Urothelium cell line (cell line): ENCODE data around the gene ZNF587B.
"Not testable (repeated sequence)": the region's sequence is repeated elsewhere in the genome, so short reads cannot be mapped to it uniquely, and the experiment has no call there.

Experiments used
- DNase-seq: peaks from one replicate; pipeline ENCODE4 v3.0.0; 2011; ENCODE audit warnings: low spot score, mixed read lengths
- FAIRE-seq: peaks from 2 replicates; lab custom pipeline; 2011; peaks lifted over from hg19 to GRCh38; lab: Jason Lieb, UNC

Gene ZNF587B

DNA sequence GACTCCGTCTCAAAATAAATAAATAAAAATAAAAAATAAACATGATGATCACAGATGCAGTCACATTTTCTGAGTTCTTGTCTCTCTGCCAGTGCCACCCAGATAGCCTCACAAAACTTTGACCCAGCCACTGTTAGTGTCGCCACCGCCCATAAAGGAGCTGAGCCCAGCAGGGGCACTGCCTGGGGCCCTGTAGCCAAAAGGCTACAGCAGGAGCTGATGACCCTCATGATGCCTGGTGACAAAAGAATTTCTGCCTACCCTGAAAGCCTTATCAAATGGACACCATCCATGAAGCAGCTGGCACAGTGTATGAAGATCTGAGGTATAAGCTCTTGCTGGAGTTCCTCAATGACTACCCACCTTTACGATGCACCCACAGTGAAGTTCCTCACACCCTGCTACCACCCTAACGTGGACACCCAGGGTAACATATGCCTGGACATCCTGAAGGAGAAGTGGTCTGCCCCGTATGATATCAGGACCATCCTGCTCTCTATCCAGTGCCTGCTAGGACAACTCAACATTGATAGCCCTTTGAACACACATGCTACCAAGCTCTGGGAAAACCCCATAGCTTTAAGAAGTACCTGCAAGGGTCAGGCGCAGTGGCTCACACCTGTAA, 37.9 kb downstream of the ZNF587B start:
- DNase-seq, result no peak
- FAIRE-seq, result no peak

DNA sequence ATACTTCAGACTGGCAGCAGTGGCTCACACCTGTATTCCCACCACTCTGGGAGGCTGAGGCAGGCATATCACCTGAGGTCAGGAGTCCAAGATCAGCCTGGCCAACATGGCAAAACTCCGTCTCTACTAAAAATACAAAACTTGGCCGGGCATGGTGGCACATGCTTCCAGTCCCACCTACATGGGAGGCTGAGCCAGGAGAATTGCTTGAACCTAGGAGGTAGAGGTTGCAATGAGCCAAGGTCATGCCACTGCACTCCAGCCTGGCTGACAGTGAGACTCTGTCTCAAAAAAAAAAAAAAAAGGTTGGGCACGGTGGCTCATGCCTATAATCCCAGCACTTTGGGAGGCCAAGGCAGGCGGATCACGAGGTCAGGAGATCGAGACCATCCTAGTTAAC, 39.6 kb downstream of the ZNF587B start:
- DNase-seq, FAIRE-seq: not testable (repeated sequence)

DNA sequence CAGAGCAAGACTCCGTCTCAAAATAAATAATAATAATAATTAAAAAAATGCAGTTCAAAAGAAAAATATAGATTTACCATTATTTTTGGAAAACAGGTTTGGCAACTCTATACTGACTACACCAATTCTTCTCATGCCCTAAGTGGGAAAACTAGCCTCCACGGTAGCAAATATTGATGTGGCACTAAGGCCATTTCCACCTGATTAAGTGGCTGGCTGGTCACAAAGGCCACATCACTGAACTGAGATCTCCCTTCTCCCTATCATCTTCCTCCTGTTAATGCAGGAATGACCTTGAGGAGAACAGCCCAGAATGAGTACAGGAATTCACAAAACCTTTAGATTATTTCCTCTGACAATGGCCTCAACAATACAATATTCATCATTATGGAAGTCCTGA, 40.1 kb downstream of the ZNF587B start:
- DNase-seq (no peak), FAIRE-seq (no peak)

DNA sequence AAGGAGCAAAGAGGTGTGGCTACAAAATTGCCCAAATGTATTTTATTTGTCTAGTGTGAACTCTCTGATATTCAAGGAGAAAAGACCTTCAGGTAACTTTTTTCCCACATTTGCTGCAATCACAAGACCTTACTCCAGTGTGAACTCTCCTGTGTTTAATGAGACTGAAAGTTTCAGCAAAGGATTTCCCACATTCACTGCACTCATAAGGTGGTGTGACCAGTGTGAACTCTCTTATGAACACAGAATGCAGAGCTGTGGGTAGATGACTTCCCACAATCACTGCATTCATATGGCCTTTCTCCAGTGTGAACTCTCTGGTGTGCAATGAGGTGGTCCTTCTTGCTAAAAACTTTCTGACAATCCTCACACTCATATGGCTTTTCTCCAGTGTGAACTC, 42.4 kb downstream of the ZNF587B start:
- FAIRE-seq (no peak), DNase-seq (no peak)

DNA sequence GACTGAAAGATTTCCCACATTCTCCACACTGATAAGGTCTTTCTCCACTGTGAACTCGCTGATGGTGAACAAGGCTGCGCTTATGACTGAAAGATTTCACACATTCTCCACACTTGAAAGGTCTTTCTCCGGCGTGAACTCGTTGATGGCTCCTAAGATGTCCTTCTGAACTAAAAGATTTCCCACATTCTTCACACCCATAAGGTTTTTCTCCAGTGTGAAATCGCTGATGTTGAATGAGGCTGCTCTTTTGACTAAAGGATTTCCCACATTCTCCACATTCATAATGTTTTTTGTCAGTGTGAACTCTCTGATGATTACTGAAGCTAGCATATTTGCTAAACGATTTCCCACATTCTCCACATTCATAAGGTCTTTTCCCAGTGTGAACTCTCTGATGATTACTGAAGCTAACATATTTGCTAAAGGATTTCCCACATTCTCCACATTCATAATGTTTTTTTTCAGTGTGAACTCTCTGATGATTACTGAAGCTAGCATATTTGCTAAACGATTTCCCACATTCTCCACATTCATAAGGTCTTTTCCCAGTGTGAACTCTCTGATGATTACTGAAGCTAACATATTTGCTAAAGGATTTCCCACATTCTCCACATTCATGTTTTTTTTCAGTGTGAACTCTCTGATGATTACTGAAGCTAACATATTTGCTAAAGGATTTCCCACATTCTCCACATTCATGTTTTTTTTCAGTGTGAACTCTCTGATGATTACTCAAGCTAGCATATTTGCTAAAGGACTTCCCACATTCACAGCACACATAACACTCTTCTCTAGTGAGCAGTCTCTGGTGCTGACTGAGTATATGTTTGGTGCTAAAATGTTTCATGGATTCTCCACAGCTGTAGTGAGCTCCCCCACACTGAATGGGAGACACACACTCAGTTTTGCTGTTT, 44.0 kb downstream of the ZNF587B start:
- not testable (repeated sequence) for DNase-seq, FAIRE-seq

DNA sequence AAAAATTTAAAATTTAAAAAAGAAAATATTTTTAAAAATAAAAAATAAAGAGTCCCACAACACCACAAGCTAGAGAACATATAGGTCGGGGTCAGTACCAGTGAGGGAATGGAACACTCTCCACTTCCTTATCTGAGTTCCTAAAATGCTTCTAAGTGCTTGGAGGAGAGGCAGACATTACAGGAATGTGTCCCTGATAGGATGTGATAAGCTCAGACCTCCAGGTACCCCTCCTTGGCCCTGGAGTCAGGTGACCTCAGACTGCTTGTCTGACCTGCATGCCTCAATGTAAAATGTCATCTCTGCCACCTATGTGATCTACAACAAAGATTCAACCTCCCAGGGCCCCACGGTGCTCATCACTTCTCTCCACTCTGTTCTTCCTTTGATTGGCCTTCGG, 55.9 kb downstream of the ZNF587B start:
- FAIRE-seq (no peak), DNase-seq (no peak)

DNA sequence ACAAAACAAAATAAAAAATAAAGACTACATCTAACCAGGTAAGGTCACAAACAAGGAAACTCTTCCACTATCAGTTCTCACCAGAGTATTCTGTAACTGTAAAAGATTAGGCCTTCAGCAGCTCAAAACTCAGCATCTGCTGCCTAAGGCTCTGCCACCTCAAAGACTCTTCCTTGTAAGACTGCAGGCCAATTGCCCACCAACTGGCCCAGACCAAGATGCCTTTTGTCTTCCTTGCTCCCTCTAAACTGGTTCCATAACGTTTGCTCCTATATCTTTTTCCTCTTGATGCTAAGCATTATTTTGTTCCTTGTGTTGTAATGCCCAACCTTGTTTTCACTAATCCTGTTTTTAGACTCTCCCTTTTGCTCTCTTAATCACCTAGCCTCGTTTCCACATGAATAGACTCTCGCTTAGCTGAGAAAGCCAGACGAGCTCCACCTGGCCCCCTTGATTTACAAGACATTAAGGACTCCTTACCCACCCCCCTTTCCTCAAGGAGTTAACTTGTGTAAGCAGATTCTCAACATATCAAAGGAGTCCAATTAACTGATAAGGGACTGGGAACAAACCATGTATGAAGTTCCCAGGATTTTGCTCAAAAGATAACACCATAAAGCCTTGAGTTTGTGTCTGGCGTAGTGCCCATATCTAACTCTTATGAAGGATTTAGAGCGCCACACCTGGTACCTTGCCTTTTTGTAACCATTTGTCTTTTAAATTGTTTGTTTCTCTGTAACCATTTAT, 57.3 kb downstream of the ZNF587B start:
- no peak for FAIRE-seq
- no peak for DNase-seq

DNA sequence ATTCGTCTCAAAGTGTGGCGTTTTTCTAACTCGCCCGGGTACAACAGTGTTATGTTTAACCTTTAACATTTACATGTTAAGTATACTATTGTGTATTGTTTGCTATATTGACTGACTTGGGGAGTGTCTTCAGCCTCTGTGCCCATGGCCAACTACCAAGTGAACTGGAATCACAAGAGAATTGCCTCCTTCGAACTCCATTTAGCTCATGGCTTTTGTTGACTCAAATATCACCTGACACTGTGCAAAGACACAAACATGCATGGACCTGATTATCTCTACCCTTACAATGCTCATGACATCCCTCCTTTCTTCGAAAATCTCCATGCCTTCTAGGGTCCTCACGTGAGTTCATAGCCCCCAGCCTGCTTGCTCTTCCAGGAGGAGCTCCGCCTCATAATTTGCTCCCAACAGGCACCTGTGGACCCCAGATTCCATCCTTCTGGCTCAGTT, 58.0 kb downstream of the ZNF587B start:
- no peak for DNase-seq

DNA sequence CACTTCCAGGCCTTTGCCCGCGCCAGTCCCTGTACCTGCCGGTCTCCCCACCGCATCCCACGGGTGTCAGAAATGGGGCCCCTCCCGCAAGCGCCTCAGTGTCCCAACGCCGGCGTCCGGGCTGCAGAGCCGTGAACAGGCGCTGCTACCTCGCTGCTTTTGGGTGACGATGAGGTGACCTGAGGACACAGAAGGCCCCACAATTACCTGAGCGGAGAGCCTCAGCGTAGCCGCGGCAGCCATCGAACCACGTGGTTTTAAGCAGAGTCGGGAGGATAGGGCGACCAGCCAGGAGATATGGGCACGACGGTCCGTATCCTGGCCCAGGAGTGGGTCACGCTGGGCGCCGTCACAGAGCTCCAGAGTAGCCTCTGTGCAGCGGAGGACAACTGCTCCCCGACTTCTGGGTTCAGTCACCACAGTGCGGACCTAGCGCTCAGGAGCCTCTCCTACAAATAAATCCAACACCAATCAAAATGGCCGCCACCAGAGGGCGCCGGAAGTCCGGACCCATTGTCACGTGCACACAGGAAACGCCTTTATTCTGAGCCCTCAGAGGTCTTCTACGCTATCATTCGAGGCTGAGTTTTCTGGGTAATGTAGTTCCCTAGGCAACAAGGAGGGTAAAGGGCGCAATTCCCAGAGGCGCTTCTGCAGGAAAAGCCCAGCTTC, 58.6 kb downstream of the ZNF587B start, which contains the start of gene ZNF814:
ZNF814 (minus strand) TSS at position 478 of the 672 bp plus-strand sequence; CDS start at position 243, 235 bp downstream.
- no peak for FAIRE-seq

More for the DNA sequence above, 58.0 kb downstream of the ZNF587B start:
- FAIRE-seq, result no peak

DNA sequence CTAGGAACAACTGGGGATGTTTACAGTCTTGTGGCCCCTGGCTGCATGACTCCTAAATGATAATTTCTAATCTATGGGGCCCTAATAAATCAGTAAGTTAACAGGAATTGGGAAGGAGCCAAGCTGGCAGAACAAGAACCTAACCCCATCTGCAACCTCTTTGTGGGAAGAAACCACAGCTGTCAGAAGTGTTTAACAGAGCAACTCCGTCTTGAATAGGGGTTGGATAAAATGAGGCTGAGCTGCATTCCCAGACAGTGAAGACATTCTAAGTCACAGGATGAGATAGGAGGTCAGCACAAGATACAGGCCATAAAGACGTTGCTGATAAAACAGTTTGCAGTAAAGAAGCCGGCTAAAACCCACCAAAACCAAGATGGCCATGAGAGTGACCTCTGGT, 60.6 kb downstream of the ZNF587B start:
- DNase-seq, result peak; percentile 44
- FAIRE-seq, result not testable (repeated sequence)

More for the DNA sequence above, 58.6 kb downstream of the ZNF587B start, which contains the start of gene ZNF814:
- DNase-seq, result peak; percentile 44
